ENCODE data around the gene BMPR1B.

DNA sequence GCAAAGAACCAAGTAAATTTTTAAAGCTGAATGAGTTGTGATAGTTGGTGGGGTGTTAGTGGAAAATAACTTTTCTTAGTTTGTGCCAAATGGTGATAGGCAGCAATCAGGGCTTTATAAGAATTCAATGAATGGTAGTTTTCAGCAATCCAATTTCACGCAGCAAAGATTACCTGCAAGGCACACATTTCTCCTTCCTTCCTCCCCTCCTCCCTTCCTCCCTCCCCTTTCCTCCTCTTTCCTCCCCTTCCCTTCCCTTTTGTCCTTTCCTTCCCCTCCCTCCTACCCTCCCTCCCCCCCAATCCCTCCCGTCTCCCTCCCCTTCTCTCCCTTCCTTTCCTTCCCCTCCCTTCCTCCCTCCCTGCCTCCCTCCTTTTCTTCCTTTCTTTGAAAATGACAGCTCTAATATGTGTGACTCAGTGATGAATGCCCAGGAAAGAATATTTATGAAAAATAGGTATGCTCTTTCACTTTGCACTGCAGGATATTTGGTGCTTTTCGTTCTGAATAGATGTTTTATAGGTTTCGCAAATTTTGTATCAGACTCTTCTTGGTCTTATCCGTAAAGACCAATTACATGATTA lies 168.1 kb downstream of the BMPR1B start:
- TF ChIP-seq POLR2A (IDR thresholded peaks at IDR 0.05) (no peak), CTCF (IDR thresholded peaks at IDR 0.05) (no peak)
